ENCODE results near the gene RIMBP2. TPM values are rescaled to one million over a fixed set of nuclear protein-coding genes. Genes with fewer than 3 reads are reported as not detected.

RIMBP2 gene
- total RNA-seq, 1 donor from 2014 or later, result 0.62 TPM

DNA sequence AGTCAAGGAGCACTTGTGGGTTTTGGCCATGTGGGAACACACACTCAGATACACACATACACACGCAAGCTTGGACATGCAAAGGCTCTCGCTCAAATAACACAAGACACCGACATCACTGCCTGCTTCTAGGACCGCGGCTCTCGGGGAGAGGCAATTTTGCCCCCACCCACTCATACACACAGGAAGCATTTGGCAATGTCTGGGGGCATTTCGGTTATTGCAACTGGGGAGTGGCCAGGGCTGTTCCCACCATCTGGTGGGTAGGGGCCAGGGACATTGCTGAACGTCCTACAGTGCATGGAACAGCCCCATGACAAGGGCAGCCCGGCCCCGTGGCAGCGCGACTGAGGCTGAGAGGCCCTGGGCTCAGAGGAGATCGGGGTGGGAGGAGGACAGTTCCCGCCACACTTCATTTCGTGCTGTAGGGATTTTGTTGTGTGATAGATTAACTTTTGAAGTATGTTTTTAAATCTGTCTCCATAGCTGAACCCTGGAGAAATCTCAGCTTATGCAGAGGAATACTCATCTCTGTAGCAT, 35.6 kb downstream of the RIMBP2 start:
- DNase-seq, result no peak

DNA sequence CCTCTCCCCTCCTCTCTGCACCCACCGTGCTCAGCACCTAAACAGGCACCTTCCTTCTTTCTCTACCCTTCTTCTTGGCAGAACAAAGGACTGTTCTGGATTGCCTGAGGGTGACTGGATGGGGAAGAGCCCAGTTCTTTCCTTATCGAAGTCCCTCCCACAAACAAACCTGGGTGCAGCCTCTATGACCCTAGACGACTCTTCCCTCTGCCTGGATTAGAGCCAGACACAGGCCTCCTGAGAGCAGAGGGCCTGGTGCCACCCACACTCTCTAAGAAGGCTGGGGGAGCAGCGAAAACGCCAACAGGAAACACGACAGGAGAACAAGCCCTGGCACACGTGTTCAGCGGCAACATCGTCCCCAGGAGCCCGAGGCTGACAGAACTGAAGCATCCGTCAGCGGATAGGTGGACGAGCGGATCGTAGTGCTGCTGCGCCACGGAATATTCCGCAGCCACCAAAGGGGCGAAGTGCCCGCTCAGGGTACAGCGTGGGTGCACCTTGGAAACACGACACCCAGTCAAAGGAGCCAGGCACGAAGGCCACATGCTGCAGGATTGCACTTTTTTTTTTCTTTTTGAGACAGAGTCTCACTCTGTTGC, 38.0 kb downstream of the RIMBP2 start:
- DNase-seq, result no peak

DNA sequence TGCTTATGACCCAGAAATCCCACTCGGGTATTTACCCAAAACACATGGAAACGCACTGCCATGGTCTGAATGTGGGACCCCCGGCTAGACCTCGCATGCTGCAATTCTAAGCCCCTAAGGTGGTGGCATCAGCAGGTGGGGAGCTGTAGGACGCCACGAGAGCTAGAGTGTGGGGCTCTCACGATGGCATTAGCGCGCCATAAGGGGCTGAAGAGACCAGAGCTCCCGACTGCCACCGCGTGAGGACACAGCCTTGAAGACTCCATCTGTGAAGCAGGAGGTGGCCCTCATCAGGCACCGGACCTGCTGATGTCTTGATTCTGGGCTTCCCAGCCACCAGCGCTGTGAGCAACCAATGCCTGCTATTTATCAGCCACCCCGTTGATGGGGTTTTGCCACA, 40.3 kb downstream of the RIMBP2 start:
- no peak for DNase-seq

DNA sequence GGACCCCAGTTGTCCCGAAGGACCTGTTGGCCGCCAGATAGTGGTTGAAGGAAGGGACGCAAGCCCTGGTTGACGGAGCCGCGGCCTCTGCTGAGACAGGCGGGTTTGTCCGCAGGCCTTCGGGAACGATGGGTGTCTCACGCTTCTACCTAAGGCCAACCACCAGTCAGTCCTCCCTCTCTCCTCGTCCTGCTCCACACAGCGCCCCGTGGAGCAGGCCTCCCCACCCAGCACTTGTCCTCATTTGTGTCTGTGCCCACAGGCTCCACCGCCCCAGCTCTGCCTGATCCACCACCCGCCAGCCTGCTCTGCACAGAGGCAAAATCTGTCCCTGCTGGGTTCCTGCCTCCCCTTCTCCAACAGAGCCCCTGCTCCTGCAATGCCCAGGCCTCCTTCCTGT, 41.0 kb downstream of the RIMBP2 start:
- DNase-seq, result no peak

DNA sequence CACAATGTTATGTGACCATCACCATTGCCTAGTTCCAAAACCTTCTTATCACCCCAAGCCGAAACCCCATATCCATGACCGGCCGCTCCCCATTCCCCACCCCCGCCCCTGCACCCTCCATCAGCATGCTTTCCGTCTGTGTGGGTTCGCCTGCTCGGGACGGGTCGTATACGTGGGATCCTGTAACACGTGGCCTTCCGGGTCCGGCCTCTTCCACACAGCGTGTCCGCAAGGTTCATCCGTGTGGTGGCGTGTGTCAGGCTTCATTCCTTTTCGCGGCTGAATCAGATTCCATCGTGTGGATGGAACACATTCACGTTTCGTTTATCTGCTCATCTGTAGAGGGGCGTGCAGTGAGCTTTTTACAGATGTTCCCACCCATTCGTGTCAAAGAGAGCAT, 41.4 kb downstream of the RIMBP2 start:
- DNase-seq, result no peak

DNA sequence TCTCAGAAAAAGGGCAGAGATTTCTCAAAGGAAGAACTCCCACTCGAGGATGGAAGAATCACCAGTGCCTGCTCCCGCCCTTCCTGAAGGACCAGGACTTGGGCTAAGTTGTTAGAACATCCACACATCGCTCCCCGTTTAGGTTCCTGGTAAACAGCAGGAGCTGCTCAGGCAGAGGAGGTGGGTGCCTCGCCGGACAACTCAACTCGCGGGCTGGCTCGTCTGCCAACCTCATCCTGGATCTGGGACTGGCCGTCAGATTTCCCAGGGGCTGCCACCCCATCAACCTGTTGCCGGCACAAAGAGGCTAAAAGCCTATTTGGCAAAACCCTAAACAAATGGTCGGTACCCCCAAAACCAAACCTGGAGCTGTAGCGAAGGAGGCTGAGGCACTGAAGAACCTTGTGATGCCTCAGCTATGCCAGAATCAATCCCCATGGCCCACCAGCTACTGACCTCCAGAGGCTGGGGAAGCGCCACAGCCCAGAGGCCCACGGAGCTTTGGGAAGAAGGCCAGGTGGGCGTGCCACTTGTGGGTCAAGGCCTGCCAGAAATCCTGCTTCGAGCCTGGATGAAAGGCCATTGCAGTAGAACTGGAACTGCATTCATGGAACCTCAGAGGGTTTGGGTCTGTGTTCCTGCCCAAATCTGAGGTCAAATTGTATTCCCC, 42.9 kb downstream of the RIMBP2 start:
- no peak for DNase-seq

DNA sequence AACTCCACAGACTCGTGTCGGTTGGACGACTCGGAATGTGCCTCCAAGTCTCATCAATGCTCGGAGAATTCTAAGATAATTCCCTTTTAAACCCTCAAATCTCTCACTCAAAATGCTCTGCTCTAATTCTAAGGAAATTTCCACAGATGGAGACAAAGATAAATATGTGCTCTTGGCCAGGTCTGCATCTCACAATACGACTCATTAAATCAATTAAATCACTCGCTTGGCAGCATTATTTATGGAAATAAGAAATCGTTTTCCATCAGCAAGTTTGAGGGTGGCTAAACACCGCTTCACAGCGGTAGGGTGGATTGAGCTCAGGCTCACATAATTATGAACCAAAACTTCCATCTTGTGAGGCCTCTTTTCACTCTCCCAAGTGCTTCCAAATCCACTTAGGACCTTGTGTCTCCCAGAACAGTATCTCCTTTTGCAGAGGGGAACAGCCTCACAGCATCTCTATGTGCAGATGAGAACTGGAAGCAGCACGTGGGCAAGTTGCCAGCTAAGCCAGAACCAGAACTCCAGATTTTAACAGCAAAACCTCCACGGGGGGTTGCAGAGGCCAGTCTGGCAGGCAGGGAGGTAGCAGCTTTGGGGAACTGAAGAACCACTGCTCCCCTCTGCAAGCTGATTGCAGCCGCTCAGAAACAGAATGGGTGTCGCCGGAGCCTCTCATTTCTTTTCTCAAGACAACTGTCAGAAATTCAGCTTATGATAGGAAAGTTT, 43.8 kb downstream of the RIMBP2 start:
- DNase-seq, result no peak

DNA sequence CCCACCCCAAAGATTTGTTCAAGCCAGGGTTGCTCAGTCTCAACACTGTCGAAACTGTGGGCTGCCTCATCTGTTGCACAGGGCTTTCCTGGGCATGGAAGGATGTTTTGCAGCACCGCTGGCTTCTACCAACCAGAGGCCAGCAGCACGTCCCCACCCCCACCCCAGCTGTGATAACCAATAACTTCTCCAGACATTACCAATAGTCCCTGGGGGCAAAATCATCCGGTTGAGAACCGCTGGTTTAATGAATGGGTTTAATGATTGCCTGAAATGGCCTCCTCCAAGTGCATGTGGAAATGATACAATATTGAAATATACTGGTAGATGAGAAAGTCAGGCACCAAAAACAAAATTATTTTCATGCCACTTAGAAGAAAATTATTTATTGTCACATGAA, 44.5 kb downstream of the RIMBP2 start:
- no peak for DNase-seq

DNA sequence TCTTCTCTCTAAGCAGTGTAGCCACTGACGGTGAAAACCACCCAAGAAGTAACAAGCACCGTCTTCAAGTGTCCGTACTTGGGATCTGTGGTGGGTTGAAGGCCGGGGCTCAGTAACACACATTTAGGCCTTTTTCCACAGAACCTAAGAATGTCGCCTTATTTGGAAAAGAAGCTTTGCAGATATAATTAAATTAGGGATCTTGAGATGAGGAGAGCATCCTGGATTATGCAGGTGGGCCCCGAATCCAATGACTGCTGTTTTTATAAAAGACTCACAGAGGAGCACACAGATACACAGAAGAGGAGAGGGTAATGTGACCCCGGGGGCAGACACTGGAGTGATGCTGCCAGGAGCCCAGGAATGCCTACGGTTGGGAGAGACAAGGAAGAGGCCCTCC, 46.3 kb downstream of the RIMBP2 start:
- no peak for DNase-seq

DNA sequence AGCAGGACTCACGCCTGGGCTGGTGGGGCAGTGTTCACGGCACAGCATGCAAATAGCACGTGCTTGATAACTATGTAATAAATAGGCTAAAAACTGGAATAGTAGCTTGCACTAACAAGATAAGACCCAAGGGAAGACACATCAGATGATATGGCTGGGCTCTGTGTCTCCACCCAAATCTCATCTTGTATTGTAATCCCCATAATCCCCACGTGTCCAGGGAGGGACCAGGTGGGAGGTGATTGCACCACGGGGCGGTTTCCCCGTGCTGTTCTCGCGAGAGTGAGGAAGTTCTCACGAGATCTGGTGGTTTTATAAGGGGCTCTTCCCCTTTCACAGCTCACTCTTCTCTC, 46.9 kb downstream of the RIMBP2 start:
- DNase-seq, result no peak

DNA sequence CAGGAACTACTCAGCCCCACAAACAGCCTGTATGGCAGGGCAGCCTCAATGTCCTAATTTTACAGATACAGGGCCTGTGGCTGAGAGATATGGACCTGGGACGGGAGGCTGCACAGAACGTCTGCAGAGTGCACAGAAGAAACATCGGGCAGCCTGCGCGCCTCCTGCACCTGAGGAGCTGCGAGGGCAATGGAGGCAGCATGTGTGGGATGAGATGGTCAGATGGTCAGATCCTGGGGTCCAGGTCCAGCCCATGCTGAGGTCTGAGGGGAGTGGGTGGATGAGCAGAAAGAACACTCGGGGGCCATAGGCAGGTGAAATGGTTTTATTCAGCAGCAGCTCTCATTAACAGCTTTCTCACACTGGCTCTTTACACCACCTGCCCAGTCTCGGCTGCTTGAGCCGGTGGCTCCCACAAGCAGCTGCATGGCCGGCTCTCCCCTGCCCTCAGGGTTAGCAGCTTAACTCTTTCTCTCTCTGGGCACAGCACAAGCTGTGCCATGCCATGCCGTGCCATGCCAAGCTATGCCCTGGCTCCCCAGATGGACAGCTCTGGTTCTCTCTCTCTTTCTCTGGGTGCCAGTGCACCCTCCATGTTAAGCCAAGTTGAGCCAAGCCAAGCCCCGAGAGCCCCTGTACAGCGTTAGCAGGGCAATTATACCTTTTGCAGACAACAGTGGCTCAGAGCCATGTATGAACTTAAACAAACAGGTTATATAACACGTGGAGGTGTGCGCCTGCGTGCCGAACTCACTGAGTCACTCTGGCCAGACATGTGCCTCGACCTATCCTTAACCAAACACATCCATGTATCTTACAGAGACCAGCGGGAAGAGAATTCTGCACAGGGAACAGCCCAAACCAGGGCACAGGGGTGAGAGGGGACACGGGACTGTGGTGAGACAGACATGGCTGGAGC, 47.6 kb downstream of the RIMBP2 start:
- DNase-seq, result no peak

DNA sequence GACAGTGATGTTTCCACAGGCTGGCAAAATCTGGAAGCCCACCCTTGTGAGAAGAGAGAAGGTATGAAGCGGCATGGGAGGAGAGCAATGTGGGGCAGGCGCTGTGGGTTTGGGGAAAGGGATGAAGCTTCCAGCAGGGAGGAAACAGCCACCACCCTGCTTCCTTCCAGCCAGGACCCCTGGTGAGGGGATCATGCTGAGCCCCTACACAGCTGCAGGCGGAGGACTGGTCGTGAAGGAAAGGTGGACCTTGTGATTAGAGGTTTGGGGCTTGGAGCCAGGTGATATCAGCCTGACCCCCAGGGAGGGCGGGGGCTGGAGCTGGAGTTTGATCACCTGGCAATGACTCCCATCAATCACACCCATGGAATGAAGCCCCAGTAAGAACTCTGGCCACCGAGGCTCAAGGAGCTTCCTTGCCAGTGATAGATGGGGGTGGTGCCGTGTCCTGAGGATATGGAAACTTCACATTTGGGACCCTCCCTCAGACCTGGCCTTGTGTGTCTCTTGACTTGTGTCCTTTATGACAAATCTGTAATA, 48.6 kb downstream of the RIMBP2 start:
- no peak for DNase-seq

DNA sequence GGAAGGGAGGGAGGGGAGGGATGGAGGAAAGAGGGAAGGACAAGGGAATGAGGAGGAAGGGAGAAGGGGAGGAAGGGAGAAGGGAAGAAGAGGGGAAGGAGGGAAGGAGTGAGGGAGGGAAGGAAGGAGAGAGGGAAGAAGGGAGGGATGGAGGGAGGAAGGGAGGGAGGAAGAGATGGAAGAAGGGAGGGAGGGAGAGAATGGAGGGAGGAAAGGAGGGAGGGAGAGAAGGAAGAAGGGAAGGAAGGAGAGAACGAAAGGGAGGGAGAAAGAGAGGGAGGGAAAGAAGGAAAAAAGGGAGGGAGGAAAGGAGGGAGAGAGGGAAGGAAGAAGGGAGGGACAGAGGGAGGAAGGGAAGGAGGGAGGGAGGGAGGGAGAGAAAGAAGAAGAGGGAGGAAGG, 49.5 kb downstream of the RIMBP2 start:
- no peak for DNase-seq

DNA sequence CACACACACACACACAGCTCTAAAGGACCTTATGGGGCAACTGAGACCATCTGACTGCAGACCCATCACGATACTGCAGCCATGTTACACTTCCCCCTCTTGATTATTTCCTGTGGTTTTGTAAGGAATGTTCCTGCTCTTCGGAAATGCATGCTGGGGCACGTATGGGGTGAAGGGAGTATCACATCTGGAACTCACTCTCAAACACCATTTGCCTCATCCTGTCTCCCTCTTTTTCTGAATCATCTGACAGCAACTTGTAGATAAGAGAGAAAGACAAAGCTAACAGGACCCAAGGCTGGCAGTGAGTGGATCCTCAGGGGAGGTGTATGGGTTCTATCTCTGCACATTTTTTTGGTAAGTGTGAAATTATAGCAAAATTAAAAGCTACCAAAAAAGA, 50.3 kb downstream of the RIMBP2 start:
- no peak for DNase-seq

DNA sequence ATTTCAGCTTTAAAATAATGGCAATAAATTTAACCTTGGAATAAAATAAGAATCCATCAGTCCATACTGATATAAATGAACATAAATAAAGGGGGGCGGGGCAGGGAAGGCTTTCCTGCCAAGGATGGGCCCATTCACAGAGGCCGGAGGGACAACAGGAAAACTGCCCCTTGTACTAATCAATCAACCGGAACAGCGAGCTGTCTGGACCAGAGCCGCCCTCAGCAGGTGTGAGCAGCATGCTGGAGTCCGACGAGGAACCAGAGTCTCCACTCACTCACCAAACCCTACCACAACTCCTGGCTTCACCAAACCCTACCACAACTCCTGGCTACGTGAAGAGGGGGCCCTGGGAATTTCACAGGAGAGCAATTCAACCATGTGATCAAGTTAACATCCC, 51.3 kb downstream of the RIMBP2 start:
- DNase-seq, result no peak

DNA sequence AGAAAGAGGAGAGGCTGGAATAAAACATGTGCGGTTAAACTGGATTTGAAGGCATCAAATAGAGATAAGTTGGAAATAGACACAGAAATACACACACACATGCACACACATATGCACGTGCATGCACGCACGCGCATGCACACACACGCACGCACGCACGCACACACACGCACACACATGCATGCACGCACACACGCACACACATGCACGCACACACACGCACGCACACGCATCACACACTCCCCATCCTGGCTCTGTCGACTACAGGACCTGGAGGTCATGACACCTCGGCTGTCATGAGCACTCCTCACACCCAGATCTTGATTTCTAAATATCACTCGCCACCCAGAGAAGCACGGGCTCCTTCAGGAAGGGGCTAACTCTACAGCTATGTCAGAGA, 51.8 kb downstream of the RIMBP2 start:
- no peak for DNase-seq

DNA sequence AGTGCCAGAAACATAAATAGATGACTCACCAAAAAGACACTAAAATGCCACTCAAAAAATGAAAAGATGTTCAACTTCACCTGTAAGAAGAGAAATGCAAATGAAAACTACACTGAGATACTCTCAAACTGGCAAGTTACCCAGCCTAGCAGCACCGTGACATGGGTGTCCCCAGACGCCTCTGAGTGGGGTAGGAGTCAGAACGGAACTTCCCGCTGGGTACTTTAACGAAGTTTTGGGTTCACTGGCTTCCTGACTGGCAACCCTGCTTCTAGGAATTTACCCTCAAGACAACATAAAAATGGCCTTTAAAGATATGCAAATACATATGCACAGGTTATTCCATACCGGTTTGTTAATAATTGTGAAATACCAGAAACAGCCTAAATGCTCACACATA, 52.6 kb downstream of the RIMBP2 start:
- DNase-seq, result no peak

DNA sequence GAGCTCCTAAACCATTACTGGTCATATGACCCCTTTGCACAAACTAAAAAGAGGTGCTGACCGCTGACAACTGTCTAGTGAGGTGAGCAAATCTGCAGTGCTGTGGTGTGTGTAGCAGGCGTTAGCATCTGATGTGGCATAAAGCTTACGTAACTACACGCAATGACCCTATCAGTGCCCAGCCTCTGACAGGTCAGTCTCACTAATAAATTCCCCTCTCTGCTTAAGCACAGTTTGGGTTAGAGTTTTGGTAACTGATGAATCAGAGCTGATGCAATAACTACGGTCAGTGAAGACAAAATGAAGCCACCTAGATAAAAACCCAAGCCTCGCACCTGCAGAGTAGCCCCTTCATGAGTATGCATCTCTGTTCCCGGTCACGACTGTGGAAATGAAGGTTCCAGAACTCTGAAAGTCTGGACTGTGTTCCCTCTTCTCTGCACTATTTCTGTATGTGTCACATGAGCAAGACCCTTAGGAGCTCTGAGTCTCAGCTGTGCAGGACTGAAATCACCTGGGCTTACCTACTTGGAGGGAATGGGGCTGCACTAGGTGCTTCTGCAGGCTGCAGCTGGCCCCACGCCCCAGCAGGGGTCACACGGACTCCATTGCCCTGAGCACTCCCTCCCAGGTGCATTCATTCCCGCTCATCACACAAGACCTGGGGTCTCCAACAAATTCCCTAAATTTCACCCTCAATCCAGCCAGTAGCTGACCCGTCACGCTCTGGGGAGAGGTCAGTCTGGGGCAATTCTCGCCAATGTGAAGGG, 54.4 kb downstream of the RIMBP2 start:
- no peak for DNase-seq

DNA sequence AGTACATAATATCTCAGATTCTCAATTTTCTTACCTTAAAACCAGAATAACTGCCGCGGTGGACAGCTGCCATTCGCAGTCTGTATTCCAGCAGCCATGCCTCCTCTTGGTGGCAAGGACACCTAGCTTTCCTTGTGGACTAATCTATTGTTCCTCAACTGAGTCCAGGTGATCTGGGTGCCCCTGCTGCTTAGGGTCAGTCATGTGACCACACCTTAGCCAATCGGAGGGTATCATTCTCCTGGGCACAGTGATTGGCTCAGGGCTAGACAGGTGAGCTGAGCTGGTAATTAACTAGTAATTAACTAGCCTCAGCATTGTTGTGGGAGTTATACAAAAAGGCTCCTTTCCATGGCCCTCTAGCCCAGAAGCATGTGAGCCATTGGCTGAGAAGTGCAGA, 55.0 kb downstream of the RIMBP2 start:
- DNase-seq, result no peak

DNA sequence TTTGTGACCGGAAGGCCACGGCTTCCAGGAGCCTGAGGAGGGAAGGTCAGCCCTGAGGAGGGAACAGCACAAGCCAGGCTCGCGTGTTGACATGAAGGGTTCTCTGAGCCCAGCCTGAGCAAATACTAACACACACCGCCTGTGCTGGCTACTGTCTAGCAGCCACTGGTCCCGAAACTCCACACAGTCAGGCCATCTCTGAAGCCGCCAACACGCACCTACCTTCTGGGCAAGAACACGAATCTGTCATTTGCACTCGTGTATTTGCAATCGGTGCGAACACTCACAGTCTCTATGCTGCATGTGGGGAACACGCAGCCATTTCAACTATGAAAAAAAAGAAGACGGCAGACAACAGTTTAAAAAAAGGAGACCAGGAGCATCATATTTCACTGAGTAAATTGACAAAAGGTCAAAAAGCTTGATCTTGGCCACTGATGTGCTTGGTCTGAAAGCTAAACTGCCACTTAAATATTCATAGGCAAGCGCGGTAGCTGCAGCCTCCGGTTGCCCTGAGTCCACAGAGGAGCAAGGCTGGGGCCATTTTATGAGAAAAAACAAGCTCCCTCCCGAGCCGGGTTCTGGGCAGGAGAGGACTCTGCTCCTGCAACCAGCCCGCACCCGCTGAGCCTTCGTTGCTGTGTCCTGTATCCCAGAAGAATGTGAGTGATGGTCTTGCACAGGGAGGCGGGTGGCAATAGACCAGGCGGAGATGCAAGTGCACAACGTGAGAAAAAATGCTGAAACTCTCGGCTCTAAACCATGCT, 57.8 kb downstream of the RIMBP2 start:
- no peak for DNase-seq

DNA sequence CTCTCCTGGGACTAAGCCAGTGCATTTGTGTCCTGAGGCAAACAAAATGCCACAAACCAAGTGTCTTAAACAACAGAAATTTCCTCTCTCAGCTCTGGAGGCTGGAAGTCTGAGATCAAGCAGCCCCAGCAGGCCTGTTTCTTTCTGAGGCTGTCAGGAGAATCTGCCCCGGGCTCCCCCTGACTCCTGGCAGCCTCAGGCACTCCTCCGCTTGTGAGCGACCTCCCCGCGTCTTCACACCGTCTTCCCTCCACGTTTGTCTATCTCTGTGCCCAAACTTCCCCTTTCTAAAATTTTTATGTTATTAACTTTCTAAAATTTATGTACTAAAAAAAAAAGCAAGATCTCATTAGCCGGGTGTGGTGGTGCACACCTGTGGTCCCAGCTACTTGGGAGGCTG, 59.7 kb downstream of the RIMBP2 start:
- DNase-seq, result no peak

Data from tongue (tissue), 2 donors.